ENCODE data around the gene BTN3A1. TPM values are rescaled to one million over a fixed set of nuclear protein-coding genes. Genes with fewer than 3 reads are reported as not detected.

BTN3A1 gene
- total RNA-seq, 1 donor: 25.3 TPM

GRCh38 chr6:26394289-26394688, 7.8 kb upstream of the BTN3A1 start:
- H3K4me3 ChIP-seq (ENCODE audit: insufficient read depth, low read length): no peak overlapping the region

GRCh38 chr6:26398555-26398954, 3.5 kb upstream of the BTN3A1 start:
- Histone ChIP-seq H2AFZ (ENCODE audit: low read length) (no peak overlapping the region), H3K79me2 (ENCODE audit: insufficient read depth, low read length) (no peaks in the 10 kb centered on the region), H3K4me3 (ENCODE audit: insufficient read depth, low read length) (no peak overlapping the region), H3K27ac (ENCODE audit: low read depth, low read length) (no peak overlapping the region), H3K9me3 (ENCODE audit: low read depth, low read length) (no peaks in the 10 kb centered on the region), H3K4me1 (ENCODE audit: insufficient read depth, low read length) (peaks cover 17% of the 10 kb centered on the region), H4K20me1 (ENCODE audit: insufficient read depth, low read length) (no peaks in the 10 kb centered on the region), H3K36me3 (ENCODE audit: insufficient read depth, low read length) (no peaks in the 10 kb centered on the region), H3K27me3 (ENCODE audit: insufficient read depth, low read length) (no peaks in the 10 kb centered on the region), H3K4me2 (ENCODE audit: insufficient read depth, low read length) (no peak overlapping the region)
- no peak for DNase-seq (ENCODE audit: insufficient read length, low spot score, missing footprints)
- no peak for TF ChIP-seq CTCF (IDR thresholded peaks at IDR 0.05; ENCODE audit: extremely low read depth, low read depth, low read length)

More at GRCh38 chr6:26394289-26394688, 7.8 kb upstream of the BTN3A1 start:
- H4K20me1 ChIP-seq (ENCODE audit: insufficient read depth, low read length): no peaks in the 10 kb centered on the region
- H3K4me2 ChIP-seq (ENCODE audit: insufficient read depth, low read length): no peak overlapping the region
- no peak overlapping the region for H3K27ac ChIP-seq (ENCODE audit: low read depth, low read length)
- H3K36me3 ChIP-seq (ENCODE audit: insufficient read depth, low read length): no peaks in the 10 kb centered on the region
- H3K9me3 ChIP-seq (ENCODE audit: low read depth, low read length): no peaks in the 10 kb centered on the region
- H2AFZ ChIP-seq (ENCODE audit: low read length): no peak overlapping the region
- no peak for TF ChIP-seq CTCF (IDR thresholded peaks at IDR 0.05; ENCODE audit: extremely low read depth, low read depth, low read length)
- DNase-seq (ENCODE audit: insufficient read length, low spot score, missing footprints): peak; percentile 67
- peaks cover 7% of the 10 kb centered on the region for H3K4me1 ChIP-seq (ENCODE audit: insufficient read depth, low read length)
- no peaks in the 10 kb centered on the region for H3K27me3 ChIP-seq (ENCODE audit: insufficient read depth, low read length)
- H3K79me2 ChIP-seq (ENCODE audit: insufficient read depth, low read length): no peaks in the 10 kb centered on the region

GRCh38 chr6:26400626-26401025, 1.4 kb upstream of the BTN3A1 start:
- TF ChIP-seq CTCF (IDR thresholded peaks at IDR 0.05; ENCODE audit: extremely low read depth, low read depth, low read length): no peak
- H4K20me1 ChIP-seq (ENCODE audit: insufficient read depth, low read length): no peaks in the 10 kb centered on the region
- H3K27me3 ChIP-seq (ENCODE audit: insufficient read depth, low read length): no peaks in the 10 kb centered on the region
- no peak overlapping the region for H3K27ac ChIP-seq (ENCODE audit: low read depth, low read length)
- H3K36me3 ChIP-seq (ENCODE audit: insufficient read depth, low read length): no peaks in the 10 kb centered on the region
- no peaks in the 10 kb centered on the region for H3K9me3 ChIP-seq (ENCODE audit: low read depth, low read length)
- no peak overlapping the region for H3K4me2 ChIP-seq (ENCODE audit: insufficient read depth, low read length)
- H3K79me2 ChIP-seq (ENCODE audit: insufficient read depth, low read length): no peaks in the 10 kb centered on the region
- H3K4me1 ChIP-seq (ENCODE audit: insufficient read depth, low read length): peaks cover 10% of the 10 kb centered on the region
- no peak for DNase-seq (ENCODE audit: insufficient read length, low spot score, missing footprints)
- no peak overlapping the region for H3K4me3 ChIP-seq (ENCODE audit: insufficient read depth, low read length)
- peak overlapping the region; percentile 87 for H2AFZ ChIP-seq (ENCODE audit: low read length)

GRCh38 chr6:26401389-26401986, 587 bp upstream of the BTN3A1 start:
- H3K4me1 ChIP-seq (ENCODE audit: insufficient read depth, low read length): peaks cover 10% of the 10 kb centered on the region
- no peak for DNase-seq (ENCODE audit: insufficient read length, low spot score, missing footprints)
- H3K36me3 ChIP-seq (ENCODE audit: insufficient read depth, low read length): no peaks in the 10 kb centered on the region
- H3K4me2 ChIP-seq (ENCODE audit: insufficient read depth, low read length): peak overlapping the region; percentile 92
- H3K79me2 ChIP-seq (ENCODE audit: insufficient read depth, low read length): no peaks in the 10 kb centered on the region
- TF ChIP-seq CTCF (IDR thresholded peaks at IDR 0.05; ENCODE audit: extremely low read depth, low read depth, low read length): no peak
- H3K9me3 ChIP-seq (ENCODE audit: low read depth, low read length): no peaks in the 10 kb centered on the region
- H4K20me1 ChIP-seq (ENCODE audit: insufficient read depth, low read length): no peaks in the 10 kb centered on the region
- H3K27ac ChIP-seq (ENCODE audit: low read depth, low read length): peak overlapping the region; percentile 86
- no peaks in the 10 kb centered on the region for H3K27me3 ChIP-seq (ENCODE audit: insufficient read depth, low read length)
- peak overlapping the region; percentile 84 for H3K4me3 ChIP-seq (ENCODE audit: insufficient read depth, low read length)
- H2AFZ ChIP-seq (ENCODE audit: low read length): peak overlapping the region; percentile 87

All from osteoblast (primary cell).